Neural progenitor cell (in vitro differentiated cells): ENCODE measurements around the gene CCDC51. TPM values are rescaled to one million over a fixed set of nuclear protein-coding genes. Genes with fewer than 3 reads are reported as not detected.

ENCODE experiments used
- DNase-seq: peaks from one replicate; pipeline ENCODE4 v3.0.0-alpha.2; 2016; ENCODE audit warnings: low spot score
- H2AFZ ChIP-seq: fragments of 200-600 bp; sonication (generic); replicated peaks from 2 replicates; pipeline ENCODE4 v1.6.1; 2016; ENCODE audit warnings: antibody characterized with exemption
- H3F3A ChIP-seq: fragments of 200-600 bp; sonication (generic); 2 replicates; pipeline ENCODE4 v1.6.1; 2016; ENCODE audit warnings: antibody characterized with exemption, low read depth
- H3K27ac ChIP-seq: fragments of 200-600 bp; sonication (generic); 2 replicates; pipeline ENCODE4 v1.5.1; 2016; ENCODE audit warnings: mild to moderate bottlenecking
- H3K27me3 ChIP-seq: fragments of 200-600 bp; sonication (generic); 2 replicates; pipeline ENCODE4 v1.6.1; 2016; ENCODE audit warnings: mild to moderate bottlenecking, moderate library complexity
- H3K36me3 ChIP-seq: fragments of 200-600 bp; sonication (generic); 2 replicates; pipeline ENCODE4 v1.5.1; 2016
- H3K4me1 ChIP-seq: fragments of 200-600 bp; sonication (generic); 2 replicates; pipeline ENCODE4 v1.6.1; 2016; ENCODE audit warnings: mixed run types
- H3K4me2 ChIP-seq: fragments of 200-600 bp; sonication (generic); 2 replicates; pipeline ENCODE4 v1.6.1; 2016
- H3K4me3 ChIP-seq: fragments of 200-600 bp; sonication (generic); 2 replicates; pipeline ENCODE4 v1.5.1; 2016
- H3K79me2 ChIP-seq: fragments of 200-600 bp; sonication (generic); 2 replicates; pipeline ENCODE4 v1.6.1; 2016; ENCODE audit warnings: low read depth
- H3K9ac ChIP-seq: fragments of 200-600 bp; sonication (generic); 2 replicates; pipeline ENCODE4 v1.6.1; 2016
- H3K9me3 ChIP-seq: fragments of 200-600 bp; sonication (generic); 2 replicates; pipeline ENCODE4 v1.5.1; 2016; ENCODE audit warnings: low read depth
- H4K20me1 ChIP-seq: fragments of 200-600 bp; sonication (generic); 2 replicates; pipeline ENCODE4 v1.6.1; 2016; ENCODE audit warnings: low read depth
- H3K27ac Mint-ChIP-seq: 3 replicates; pipeline ENCODE4 v1.8.0; 2021; ENCODE audit warnings: mixed read lengths
- H3K27me3 Mint-ChIP-seq: 2 replicates; pipeline ENCODE4 v1.8.0; 2022; ENCODE audit warnings: low read depth, mild to moderate bottlenecking, inconsistent platforms, moderate library complexity, mixed read lengths; ENCODE audit not compliant: insufficient read depth
- H3K36me3 Mint-ChIP-seq: 3 replicates; pipeline ENCODE4 v1.8.0; 2021; ENCODE audit warnings: mixed read lengths
- H3K4me1 Mint-ChIP-seq: 3 replicates; pipeline ENCODE4 v1.8.0; 2021; ENCODE audit warnings: mixed read lengths
- H3K4me3 Mint-ChIP-seq: 3 replicates; pipeline ENCODE4 v1.8.0; 2021; ENCODE audit warnings: mild to moderate bottlenecking, moderate library complexity, mixed read lengths
- H3K9me3 Mint-ChIP-seq: 3 replicates; pipeline ENCODE4 v1.8.0; 2020; ENCODE audit warnings: mixed read lengths
- CTCF ChIP-seq: fragments of 200-600 bp; sonication (generic); IDR thresholded peaks from 2 replicates; pipeline ENCODE4 v1.5.1; 2017; ENCODE audit warnings: antibody characterized with exemption, mild to moderate bottlenecking
- EZH2 ChIP-seq: fragments of 200-600 bp; sonication (generic); IDR thresholded peaks from 2 replicates; pipeline ENCODE4 v1.6.1; 2017; ENCODE audit warnings: antibody characterized with exemption, mild to moderate bottlenecking, moderate library complexity
- EZH2phosphoT487 ChIP-seq: fragments of 200-600 bp; sonication (generic); IDR thresholded peaks from 2 replicates; pipeline ENCODE4 v1.6.1; 2017; ENCODE audit warnings: antibody characterized with exemption
- total RNA-seq: library from RNA; depleted of rRNA; stranded (reverse); fragments of >200 nt; gene quantifications from 2 replicates; pipeline ENCODE4 v1.2.3, GENCODE V29; 2015; ENCODE audit warnings: low replicate concordance

CCDC51 gene
- total RNA-seq, 1 donor from 2014 or later, result 13.9 TPM

GRCh38 chr3:48420561-48420960 lies 19.4 kb downstream of the CCDC51 start:
- H4K20me1 ChIP-seq, result peaks cover 66% of the 10 kb centered on the region
- no peak overlapping the region for H3K4me2 ChIP-seq
- no peak overlapping the region for H3K4me3 Mint-ChIP-seq
- H3K36me3 Mint-ChIP-seq, result peaks cover 11% of the 10 kb centered on the region
- no peaks in the 10 kb centered on the region for H3K9me3 Mint-ChIP-seq
- H3K79me2 ChIP-seq, result peaks cover 42% of the 10 kb centered on the region
- H3K4me1 ChIP-seq, result no peaks in the 10 kb centered on the region
- peaks cover 8% of the 10 kb centered on the region for H3K4me1 Mint-ChIP-seq
- no peaks in the 10 kb centered on the region for H3K27me3 ChIP-seq
- no peak overlapping the region for H3K27ac ChIP-seq
- H3K36me3 ChIP-seq, result no peaks in the 10 kb centered on the region
- H3K9me3 ChIP-seq, result no peaks in the 10 kb centered on the region
- H3K9ac ChIP-seq, result no peak overlapping the region
- H2AFZ ChIP-seq, result no peak overlapping the region
- H3K4me3 ChIP-seq, result no peak overlapping the region
- H3K27ac Mint-ChIP-seq, result no peak overlapping the region
- H3K27me3 Mint-ChIP-seq, result no peaks in the 10 kb centered on the region
- H3F3A ChIP-seq, result no peaks in the 10 kb centered on the region
- TF ChIP-seq CTCF, result no peak
- TF ChIP-seq EZH2phosphoT487, result no peak
- TF ChIP-seq EZH2, result no peak
- DNase-seq, result no peak

- Mint-ChIP-seq H3K4me3 (no peak overlapping the region), H3K9me3 (no peaks in the 10 kb centered on the region), H3K36me3 (peaks cover 18% of the 10 kb centered on the region), H3K27ac (no peak overlapping the region), H3K4me1 (peaks cover 2% of the 10 kb centered on the region), H3K27me3 (no peaks in the 10 kb centered on the region)
- no peak for DNase-seq
- no peak for TF ChIP-seq EZH2
- no peak for TF ChIP-seq CTCF
- TF ChIP-seq EZH2phosphoT487, result no peak
- no peaks in the 10 kb centered on the region for H3F3A ChIP-seq
- no peak overlapping the region for H3K4me3 ChIP-seq
- H3K79me2 ChIP-seq, result peaks cover 32% of the 10 kb centered on the region
- no peaks in the 10 kb centered on the region for H3K36me3 ChIP-seq
- H3K9ac ChIP-seq, result no peak overlapping the region
- no peak overlapping the region for H3K4me2 ChIP-seq
- H2AFZ ChIP-seq, result no peak overlapping the region
- no peaks in the 10 kb centered on the region for H3K4me1 ChIP-seq
- H3K27me3 ChIP-seq, result no peaks in the 10 kb centered on the region
- H4K20me1 ChIP-seq, result peaks cover 56% of the 10 kb centered on the region
- no peak overlapping the region for H3K27ac ChIP-seq
- no peaks in the 10 kb centered on the region for H3K9me3 ChIP-seq
Measured at GRCh38 chr3:48419597-48419996, 20.3 kb downstream of the CCDC51 start.

- Mint-ChIP-seq H3K4me3 (no peak overlapping the region), H3K9me3 (no peaks in the 10 kb centered on the region), H3K4me1 (no peaks in the 10 kb centered on the region), H3K36me3 (peaks cover 20% of the 10 kb centered on the region), H3K27me3 (no peaks in the 10 kb centered on the region), H3K27ac (no peak overlapping the region)
- Histone ChIP-seq H3K4me2 (no peak overlapping the region), H3K36me3 (no peaks in the 10 kb centered on the region), H3K27me3 (no peaks in the 10 kb centered on the region), H3K4me3 (no peak overlapping the region), H3K9me3 (no peaks in the 10 kb centered on the region), H2AFZ (no peak overlapping the region), H3K4me1 (no peaks in the 10 kb centered on the region), H4K20me1 (peaks cover 52% of the 10 kb centered on the region), H3K9ac (no peak overlapping the region), H3K79me2 (peaks cover 27% of the 10 kb centered on the region), H3K27ac (no peak overlapping the region), H3F3A (no peaks in the 10 kb centered on the region)
- no peak for TF ChIP-seq CTCF
- TF ChIP-seq EZH2phosphoT487, result no peak
- no peak for TF ChIP-seq EZH2
- no peak for DNase-seq
Measured at GRCh38 chr3:48419149-48419548, 20.8 kb downstream of the CCDC51 start.
